Uterus (tissue), 2 donors: ENCODE measurements around the gene HSPA8.

Experiments
- CTCF ChIP-seq, 4 experiments: fragments of 200-600 bp in 2 of 4; fragments of 450-650 bp in 2 of 4; sonication (generic) in 2 of 4; IDR thresholded peaks; one replicate each; pipeline ENCODE4 v1.5.1; 2016 to 2019; ENCODE audit warnings: antibody characterized with exemption in 4 of 4, mild to moderate bottlenecking in 2 of 4, moderate library complexity in 1 of 4
- POLR2A ChIP-seq, 2 donors: fragments of 450-650 bp; IDR thresholded peaks; one replicate each; pipeline ENCODE4 v1.6.1; 2016; ENCODE audit warnings: antibody characterized with exemption in 2 of 2, mild to moderate bottlenecking in 1 of 2, moderate library complexity in 1 of 2

GRCh38 chr11:123069908-123070821 is 8.2 kb upstream of the HSPA8 start:
- TF ChIP-seq CTCF (IDR thresholded peaks at IDR 0.05): no peak
- no peak for TF ChIP-seq POLR2A (IDR thresholded peaks at IDR 0.05)
